Stimulated activated CD4-positive, alpha-beta T cell treated with anti-CD3 and anti-CD28 coated beads, Interleukin-12 subunit alpha, Interleukin-12 subunit beta, amount 100 ng/mL, for 4 hours (primary cell): Measurements from ENCODE around the gene TGFB1.
A peak's percentile ranks its signal among the peaks of the same experiment; 100 is the strongest.
"Not testable (repeated sequence)": the region's sequence is repeated elsewhere in the genome, so short reads cannot be mapped to it uniquely, and the experiment has no call there.

ENCODE experiments used
- DNase-seq: peaks from one replicate; pipeline ENCODE4 v3.0.0-alpha.2; 2020

The TGFB1 gene

GRCh38 chr19:41353466-41354342 is at the start of gene TGFB1:
TGFB1 (minus strand) TSS chr19:41353922; CDS start chr19:41353044, 878 bp downstream.
- DNase-seq = peak; percentile 92

GRCh38 chr19:41402010-41402409 is 48.3 kb upstream of the TGFB1 start:
- no peak for DNase-seq

DNA sequence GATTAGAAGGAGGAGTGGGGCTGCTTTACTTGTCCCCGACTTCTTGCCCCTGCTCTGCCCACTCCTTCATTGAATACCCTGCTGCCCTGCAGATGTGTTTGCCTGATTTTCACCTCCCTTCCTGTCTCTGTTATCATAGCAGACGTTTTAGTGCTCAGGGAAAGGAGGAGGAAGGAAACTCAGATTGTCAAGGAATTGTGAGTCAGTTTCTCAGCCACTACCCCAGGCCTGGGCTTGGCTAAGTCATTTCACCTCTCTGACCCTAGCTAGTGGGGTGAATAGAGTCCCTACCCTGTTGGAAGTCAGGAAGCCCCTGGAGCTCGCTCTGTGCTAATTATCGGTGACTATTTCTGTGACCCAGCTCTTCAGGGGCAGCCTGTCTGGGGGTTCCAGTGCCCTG is 47.8 kb upstream of the TGFB1 start:
- DNase-seq = no peak

DNA sequence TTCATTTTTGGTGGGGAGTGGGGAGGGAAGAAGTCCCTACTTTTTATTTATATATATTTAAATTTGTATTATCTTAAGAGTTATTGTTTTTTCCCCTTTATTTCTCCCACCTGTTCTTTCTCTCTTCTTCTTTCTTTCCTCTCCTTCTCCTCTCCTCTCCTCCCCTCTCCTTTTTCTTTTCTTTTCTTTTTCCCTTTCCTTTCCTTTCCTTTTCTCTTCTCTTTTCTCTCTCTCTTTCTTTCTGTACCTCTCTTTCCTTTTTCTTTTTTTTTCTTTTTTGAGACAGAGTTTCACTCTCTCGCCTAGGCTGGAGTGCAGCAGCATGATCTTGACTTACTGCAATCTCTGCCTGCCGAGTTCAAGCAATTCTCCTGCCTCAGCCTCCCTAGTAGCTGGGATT is 45.8 kb upstream of the TGFB1 start:
- DNase-seq = no peak

- DNase-seq = no peak
Observed at GRCh38 chr19:41399091-41399490, 45.4 kb upstream of the TGFB1 start.

- DNase-seq = no peak
Observed at GRCh38 chr19:41398598-41398997, 44.9 kb upstream of the TGFB1 start.

DNA sequence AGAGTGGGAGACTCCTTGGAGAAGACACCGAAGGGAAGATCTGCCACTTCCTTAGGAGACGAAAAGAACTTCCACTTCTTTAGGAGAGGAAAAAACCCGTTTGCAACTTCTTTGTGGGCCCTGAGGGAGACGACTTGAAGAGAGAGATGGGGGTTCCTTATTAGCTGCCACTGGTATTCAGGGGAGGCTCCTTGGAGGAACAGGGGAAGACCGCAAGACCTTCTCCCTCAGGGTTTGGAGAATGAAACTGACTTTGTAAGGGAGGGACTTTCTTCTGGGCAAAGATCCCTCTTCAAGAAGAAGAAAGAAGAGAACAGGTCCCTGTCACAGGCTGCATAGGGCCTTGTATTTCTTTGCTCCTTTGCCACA is 44.3 kb upstream of the TGFB1 start:
- no peak for DNase-seq

DNA sequence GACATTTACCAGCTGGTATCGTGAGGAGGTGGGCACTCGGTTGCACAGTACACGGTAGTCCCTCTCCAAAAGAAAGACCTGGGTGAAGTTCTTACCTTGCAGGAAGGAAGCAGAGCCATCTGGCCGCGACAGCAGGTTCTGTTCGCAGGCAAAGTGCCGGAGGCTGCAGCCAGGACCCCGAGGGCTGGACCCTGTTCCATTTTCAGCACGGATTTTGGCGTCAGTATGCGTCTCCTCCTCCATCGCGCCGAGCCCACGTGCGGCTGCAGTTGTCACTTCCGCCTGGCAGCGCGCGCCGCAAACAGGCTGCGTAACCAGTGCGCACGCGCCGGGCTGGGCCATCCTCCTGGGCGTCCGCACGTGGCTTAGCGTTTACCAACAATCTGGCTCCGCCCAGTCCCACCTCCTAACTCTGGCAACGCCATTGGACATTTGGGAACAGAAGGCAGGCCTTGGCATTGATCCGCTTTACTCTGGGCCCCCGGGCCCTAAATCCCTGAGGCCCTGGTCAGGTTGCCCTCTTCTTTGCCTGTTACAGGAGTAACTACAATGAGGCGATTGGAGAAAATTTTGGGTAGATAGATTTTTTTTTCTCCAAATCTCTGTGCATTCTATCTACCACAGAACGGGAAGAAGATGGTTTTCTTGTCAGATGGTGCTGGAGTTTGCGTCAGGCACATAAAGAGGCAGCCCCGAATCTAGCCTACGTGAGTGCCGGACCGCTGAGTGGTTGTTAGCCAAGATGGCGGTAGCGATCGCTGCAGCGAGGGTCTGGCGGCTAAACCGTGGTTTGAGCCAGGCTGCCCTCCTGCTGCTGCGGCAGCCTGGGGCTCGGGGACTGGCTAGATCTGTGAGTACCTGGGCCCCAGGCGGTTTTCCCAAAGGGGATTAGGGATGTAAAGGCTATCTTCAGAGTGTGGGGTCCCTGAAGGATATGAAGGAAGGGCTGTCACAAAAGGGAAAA is 43.6 kb upstream of the TGFB1 start, which contains the start of the genes BCKDHA and EXOSC5:
TSS of gene BCKDHA (plus strand) at position 733 of the 964 bp plus-strand sequence. CDS start at position 743, 10 bp downstream.
TSS of gene EXOSC5 (minus strand) at position 274 of the 964 bp plus-strand sequence. CDS start at position 243, 31 bp downstream.
- DNase-seq = peak; percentile 97

DNA sequence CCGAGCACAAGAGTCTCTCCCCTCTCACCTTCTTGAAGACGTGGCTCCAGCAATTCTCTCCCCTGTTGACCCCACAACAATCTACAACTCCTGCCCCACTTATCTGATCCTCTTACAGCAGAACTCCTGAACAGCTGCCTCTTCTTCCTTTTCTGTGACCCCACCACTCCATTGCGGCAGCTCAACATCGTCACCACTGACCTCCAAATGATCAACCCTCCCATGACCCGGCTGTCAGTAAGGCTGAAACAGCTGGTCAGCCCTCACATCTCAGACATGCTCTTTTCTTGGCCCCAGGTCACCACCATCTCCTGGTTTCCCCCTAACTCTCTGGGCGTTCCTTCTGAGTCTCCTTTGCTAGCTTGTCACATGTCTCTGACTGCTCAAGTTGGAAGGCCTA is 41.6 kb upstream of the TGFB1 start:
- no peak for DNase-seq

GRCh38 chr19:41392775-41393174 is 39.1 kb upstream of the TGFB1 start:
- DNase-seq = no peak

- DNase-seq = no peak
Observed at GRCh38 chr19:41391618-41392017, 37.9 kb upstream of the TGFB1 start.

DNA sequence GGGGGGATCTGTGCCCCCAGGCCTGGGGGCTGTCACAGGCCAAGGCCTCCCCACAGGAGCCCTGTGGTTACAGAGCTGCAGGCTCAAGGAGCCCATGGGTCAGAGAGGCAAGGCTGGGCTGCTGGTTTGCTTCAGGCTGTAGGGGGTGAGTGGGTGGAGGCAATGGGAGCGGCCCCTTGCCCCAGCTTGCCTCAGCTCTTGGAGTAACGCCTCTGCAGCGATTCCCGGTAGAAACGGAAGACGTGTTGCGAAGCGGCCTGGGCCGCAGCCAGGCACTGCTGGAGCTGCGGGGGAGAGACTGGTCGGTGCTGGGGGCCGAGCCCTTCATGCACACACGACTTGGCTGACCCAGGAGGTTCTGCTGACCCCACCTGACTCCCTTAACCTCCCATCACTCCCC is 32.7 kb upstream of the TGFB1 start:
- no peak for DNase-seq

GRCh38 chr19:41384351-41384750 is 30.6 kb upstream of the TGFB1 start:
- DNase-seq = no peak

DNA sequence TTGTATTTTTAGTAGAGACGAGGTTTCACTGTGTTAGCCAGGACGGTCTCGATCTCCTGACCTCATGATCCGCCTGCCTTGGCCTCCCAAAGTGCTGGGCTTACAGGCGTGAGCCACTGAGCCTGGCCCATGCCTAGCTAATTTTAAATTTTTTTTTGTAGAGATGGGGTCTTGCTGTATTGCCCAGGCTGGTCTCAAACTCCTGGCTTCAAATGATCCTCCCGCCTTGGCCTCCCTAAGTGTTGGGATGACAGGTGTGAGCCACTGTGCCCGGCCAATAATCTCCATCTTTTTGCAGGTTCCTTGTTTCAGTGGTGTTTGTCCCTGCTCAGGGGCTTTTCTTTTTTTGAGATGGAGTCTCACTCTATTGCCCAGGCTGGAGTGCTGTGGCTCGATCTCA is 27.8 kb upstream of the TGFB1 start:
- DNase-seq = not testable (repeated sequence)

DNA sequence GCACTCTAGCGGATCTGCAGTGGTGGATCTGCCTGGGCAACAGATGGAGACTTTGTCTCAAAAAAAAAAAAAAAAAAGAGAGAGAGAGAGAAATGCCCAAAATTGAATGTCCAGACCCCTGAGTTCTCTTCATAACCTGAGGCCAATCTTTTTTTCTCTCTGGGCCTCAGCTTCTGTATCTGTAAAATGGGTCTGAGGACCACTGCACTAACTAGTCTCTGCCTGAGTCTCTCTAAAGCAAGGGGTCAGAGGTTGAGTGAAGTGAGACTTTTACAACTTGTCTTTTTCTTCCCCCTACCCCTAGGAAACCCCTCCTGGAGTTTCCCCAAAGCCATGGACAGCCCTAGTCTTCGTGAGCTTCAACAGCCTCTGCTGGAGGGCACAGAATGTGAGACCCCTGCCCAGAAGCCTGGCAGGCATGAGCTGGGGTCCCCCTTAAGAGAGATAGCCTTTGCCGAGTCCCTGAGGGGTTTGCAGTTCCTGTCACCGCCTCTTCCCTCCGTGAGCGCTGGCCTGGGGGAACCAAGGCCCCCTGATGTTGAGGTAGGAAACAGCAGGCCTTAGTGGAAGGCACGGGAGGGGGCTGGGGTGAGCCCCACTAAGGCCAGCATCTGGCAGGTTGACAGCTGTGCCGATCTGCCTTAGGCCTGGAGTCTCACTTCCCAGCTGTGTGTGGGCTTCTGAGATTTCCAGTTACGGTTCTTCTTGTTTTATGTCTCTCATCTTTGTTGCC is 24.4 kb upstream of the TGFB1 start:
- DNase-seq = no peak

- no peak for DNase-seq
Observed at GRCh38 chr19:41376998-41377365, 23.3 kb upstream of the TGFB1 start.

DNA sequence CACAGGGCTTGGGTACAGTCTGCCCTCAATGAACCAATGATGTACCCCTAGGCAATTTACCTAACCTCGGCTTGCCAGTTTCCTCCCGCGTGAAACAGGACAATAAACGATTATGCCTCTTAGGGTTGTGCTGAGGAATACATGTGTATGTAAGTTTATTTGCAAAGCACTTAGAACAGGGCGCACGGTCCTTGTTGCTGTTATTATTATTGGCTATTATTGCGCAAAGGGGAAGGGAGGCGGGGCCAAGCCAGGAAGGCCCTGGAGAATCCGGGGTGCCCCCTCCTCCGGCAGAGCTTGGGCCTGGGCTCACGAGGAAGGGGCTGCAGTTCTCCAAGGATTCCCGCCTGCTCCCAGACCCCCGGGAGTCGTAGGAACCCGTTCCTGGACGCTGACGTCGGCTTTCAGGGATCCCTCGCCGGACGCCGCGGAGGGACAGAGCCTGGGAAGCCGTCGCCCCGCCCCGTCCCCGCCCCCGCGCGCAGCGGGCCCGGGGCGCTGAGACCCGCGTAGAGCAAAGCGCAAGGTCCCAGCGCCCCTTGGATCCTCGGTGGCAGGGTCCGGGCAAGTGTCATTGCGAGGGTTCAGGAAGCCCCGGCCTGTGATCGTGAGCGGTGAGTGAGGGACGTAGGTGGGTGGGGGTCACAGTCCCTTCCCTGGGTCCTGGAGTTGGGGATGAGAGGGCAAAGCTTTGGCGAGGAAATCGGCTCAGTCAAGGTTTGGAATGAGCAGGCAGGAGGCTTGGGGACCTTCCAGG is 22.7 kb upstream of the TGFB1 start, which contains the start of gene TMEM91:
TSS of gene TMEM91 (plus strand) at position 293 of the 757 bp plus-strand sequence. CDS start 1,777 bp downstream, outside the sequence.
- DNase-seq = no peak

DNA sequence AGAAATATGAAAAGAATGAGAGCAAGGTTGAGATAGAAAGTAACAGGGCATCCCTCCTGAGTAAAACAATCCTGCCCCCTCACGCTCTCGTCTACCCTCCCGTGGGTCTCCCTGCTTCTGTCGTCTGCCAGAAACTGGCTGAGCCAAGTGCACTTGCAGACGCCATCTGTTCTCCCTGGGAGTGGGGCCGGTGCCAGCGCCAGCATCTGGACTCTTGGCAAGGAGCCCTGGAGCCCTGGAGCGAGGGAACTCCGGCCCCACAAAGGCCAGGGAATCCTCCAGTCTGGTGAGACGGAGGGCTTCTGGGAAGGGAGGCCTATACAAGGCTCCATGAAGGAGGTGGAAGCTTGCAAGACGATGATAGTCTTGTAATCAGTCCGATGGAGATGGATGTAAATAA is 20.3 kb upstream of the TGFB1 start:
- no peak for DNase-seq

- no peak for DNase-seq
Observed at GRCh38 chr19:41372501-41372900, 18.8 kb upstream of the TGFB1 start.

DNA sequence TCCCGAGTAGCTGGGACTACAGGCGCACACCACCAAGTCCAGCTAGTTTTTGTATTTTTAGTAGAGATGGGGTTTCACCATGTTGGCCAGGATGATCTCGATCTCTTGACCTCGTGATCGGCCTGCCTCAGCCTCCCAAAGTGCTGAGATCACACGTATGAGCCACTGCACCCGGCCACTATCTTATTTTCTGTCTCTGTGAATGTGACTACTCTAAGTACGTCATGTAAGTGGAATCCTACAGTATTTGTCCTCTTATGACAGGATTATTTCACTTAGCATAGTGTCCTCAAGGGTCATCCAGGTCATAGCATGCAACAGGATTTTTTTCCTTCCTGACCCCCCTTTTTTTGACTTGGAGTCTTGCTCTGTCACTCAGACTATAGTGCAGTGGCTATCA is 17.8 kb upstream of the TGFB1 start:
- no peak for DNase-seq

- not testable (repeated sequence) for DNase-seq
Observed at GRCh38 chr19:41371119-41371518, 17.4 kb upstream of the TGFB1 start.

DNA sequence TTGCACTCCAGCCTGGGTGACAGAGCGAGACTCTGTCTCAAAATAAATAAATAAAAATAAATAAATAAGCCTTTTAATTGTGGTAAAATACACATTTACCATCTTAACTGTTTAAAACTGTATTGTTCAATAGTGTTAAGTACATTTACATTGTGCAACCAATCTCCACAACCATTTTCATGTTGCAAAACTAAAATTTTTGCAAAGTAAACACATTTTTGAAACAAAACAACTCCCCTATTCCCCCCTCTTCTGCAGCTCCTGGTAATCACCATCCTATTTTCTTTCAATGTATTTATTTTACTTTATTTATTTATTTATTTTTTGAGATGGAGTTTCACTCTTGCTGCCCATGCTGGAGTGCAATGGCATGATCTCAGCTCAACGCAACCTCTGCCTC is 16.0 kb upstream of the TGFB1 start:
- no peak for DNase-seq
